Keratinocyte (primary cell): Measurements from ENCODE around the gene UBR2.

ENCODE experiments used
- CTCF ChIP-seq, 3 experiments: IDR thresholded peaks in 1 of 3; conservative IDR thresholded peaks in 1 of 3; optimal IDR thresholded peaks in 1 of 3; 2 replicates in 2 of 3; 3 replicates in 1 of 3; pipeline versions ENCODE3 to v1.5.1; 2011; ENCODE audit warnings: low read length in 3 of 3, mild to moderate bottlenecking in 3 of 3, moderate library complexity in 2 of 3, control low read depth in 1 of 3, inconsistent platforms in 1 of 3; ENCODE audit not compliant: insufficient read depth in 2 of 3; ENCODE audit errors: extremely low read depth in 1 of 3
- EZH2 ChIP-seq: IDR thresholded peaks from one replicate; pipeline ENCODE4 v1.6.1; 2012; ENCODE audit warnings: inconsistent platforms, mild to moderate bottlenecking, low read length, moderate library complexity

GRCh38 chr6:42530296-42530695 is 33.5 kb upstream of the UBR2 start:
- TF ChIP-seq CTCF (optimal IDR thresholded peaks at IDR 0.05 in 1 of 3, IDR thresholded peaks at IDR 0.05 in 1 of 3, conservative IDR thresholded peaks at IDR 0.05 in 1 of 3; ENCODE audit: extremely low read depth in 1 of 3, insufficient read depth in 2 of 3, low read length in 3 of 3) = no peak
- TF ChIP-seq EZH2 = no peak
